ENCODE results near the gene PAK1IP1.

PAK1IP1 gene

DNA sequence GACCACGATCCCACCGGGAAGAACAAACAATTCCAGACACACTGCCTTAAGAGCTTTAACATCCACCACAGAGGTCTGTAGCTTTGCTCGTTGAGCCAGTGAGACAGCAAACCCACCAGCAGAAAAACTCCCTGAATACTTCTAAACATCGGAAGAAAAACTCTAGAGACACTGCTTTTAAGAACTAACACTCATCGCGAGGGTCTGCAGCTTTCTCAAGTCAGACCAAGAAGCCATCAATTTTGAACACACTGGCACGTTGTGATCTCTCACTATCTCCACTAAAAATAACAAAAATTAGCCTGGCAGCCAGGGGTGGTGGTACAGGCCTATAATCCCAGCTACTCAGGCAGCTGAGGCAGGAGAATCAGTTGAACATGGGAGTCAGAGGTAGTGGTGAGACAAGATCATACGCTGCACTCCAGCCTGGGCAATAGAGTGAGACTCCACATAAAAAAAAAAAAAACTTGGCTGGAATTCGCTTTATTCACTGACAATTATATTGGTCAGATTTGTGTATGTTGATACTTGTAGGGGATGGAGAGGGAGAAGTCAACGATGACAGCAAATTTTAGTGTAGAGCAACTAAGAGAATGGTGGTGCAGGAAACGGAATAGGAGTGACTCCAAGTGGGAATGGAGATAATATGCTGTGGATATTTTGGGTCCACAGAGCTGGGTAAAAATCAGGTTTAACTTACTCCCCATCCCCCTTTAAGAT, 27.2 kb downstream of the PAK1IP1 start:
- TF ChIP-seq ZNF600 (tag by site-specific recombination; IDR thresholded peaks at IDR 0.05) = peak; percentile 79
- 0 out of 2 replicates have a peak, but pooled peaks have one; percentile 19 for TF ChIP-seq ZNF2 (tag by site-specific recombination; IDR thresholded peaks at IDR 0.05)
- TF ChIP-seq ZNF10 (tag by site-specific recombination; IDR thresholded peaks at IDR 0.05) = no peak
- TF ChIP-seq ZNF121 (tag by site-specific recombination; IDR thresholded peaks at IDR 0.05) = peak; percentile 94
- TF ChIP-seq ZNF223 (tag by site-specific recombination; IDR thresholded peaks at IDR 0.05) = peak; percentile 97
- POLR2A ChIA-PET = interaction anchor here (0.6 to 7.8 kb wide), 20 partner anchors 11 to 241 kb away, joined by 3 to 82 read pairs (median 4); partner anchors contain the start of genes C6orf52, GCNT2, PAK1IP1 and SYCP2L
- CTCF ChIA-PET = interaction anchor here (0.6 to 1.8 kb wide), 7 partner anchors 11 to 211 kb away, joined by 3 to 6 read pairs (median 4); partner anchors contain the start of gene TMEM14B
- H3K9me3 ChIP-seq (ENCODE audit: control insufficient read depth, insufficient read depth, low read depth, low read length) = no peaks in the 10 kb centered on the region
- peak overlapping the region; percentile 43; the same call in 1 of the 2 replicates for H3K27ac ChIP-seq (ENCODE audit: extremely low read depth, low read depth, low read length)
- peak overlapping the region; percentile 64 for H3K4me3 ChIP-seq (ENCODE audit: low read depth, low read length)
- peaks cover 0 to 19% of the 10 kb centered on the region in 2 experiments; a peak in 2 of 3 replicates for H3K36me3 ChIP-seq (ENCODE audit: control insufficient read depth in 2 of 2, insufficient read depth in 1 of 2, low read length in 2 of 2)
- no peaks in the 10 kb centered on the region for H3K4me1 ChIP-seq (ENCODE audit: control insufficient read depth, insufficient read depth, low read length)

- Histone ChIP-seq H3K4me1 (ENCODE audit: control insufficient read depth, insufficient read depth, low read length) (no peaks in the 10 kb centered on the region), H3K36me3 (ENCODE audit: control insufficient read depth in 2 of 2, insufficient read depth in 1 of 2, low read length in 2 of 2) (peaks cover 0 to 20% of the 10 kb centered on the region in 2 experiments; a peak in 2 of 3 replicates), H3K27ac (ENCODE audit: extremely low read depth, low read depth, low read length) (peak overlapping the region; percentile 43; the same call in 1 of the 2 replicates), H3K4me3 (ENCODE audit: low read depth, low read length) (peak overlapping the region; percentile 64), H3K9me3 (ENCODE audit: control insufficient read depth, insufficient read depth, low read depth, low read length) (no peaks in the 10 kb centered on the region)
- CTCF ChIA-PET = interaction anchor here (0.6 to 1.8 kb wide), 6 partner anchors 12 to 1511 kb away, joined by 3 to 6 read pairs (median 4); partner anchors contain the start of gene TMEM14B
- TF ChIP-seq MZF1 (tag by site-specific recombination; IDR thresholded peaks at IDR 0.05; ENCODE audit: borderline replicate concordance) = peak; percentile 86
- TF ChIP-seq, protein P1, sequence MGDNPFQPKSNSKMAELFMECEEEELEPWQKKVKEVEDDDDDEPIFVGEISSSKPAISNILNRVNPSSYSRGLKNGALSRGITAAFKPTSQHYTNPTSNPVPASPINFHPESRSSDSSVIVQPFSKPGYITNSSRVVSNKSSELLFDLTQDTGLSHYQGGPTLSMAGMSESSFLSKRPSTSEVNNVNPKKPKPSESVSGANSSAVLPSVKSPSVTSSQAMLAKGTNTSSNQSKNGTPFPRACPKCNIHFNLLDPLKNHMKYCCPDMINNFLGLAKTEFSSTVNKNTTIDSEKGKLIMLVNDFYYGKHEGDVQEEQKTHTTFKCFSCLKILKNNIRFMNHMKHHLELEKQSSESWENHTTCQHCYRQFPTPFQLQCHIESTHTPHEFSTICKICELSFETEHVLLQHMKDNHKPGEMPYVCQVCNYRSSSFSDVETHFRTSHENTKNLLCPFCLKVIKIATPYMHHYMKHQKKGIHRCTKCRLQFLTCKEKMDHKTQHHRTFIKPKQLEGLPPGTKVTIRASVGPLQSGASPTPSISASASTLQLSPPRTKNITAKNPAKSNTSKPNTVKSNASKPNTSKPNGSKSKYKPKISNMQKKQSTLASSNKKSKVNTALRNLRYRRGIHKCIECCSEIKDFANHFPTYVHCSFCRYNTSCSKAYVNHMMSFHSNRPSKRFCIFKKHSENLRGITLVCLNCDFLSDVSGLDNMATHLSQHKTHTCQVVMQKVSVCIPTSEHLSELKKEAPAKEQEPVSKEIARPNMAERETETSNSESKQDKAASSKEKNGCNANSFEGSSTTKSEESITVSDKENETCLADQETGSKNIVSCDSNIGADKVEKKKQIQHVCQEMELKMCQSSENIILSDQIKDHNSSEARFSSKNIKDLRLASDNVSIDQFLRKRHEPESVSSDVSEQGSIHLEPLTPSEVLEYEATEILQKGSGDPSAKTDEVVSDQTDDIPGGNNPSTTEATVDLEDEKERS (tag by site-specific recombination; IDR thresholded peaks at IDR 0.05) = no peak
- peak; percentile 57; the same call in 1 of the 2 replicates for TF ChIP-seq WT1 (tag by site-specific recombination; IDR thresholded peaks at IDR 0.05)
- TF ChIP-seq, protein P2, sequence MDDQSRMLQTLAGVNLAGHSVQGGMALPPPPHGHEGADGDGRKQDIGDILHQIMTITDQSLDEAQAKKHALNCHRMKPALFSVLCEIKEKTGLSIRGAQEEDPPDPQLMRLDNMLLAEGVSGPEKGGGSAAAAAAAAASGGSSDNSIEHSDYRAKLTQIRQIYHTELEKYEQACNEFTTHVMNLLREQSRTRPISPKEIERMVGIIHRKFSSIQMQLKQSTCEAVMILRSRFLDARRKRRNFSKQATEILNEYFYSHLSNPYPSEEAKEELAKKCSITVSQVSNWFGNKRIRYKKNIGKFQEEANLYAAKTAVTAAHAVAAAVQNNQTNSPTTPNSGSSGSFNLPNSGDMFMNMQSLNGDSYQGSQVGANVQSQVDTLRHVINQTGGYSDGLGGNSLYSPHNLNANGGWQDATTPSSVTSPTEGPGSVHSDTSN (CRISPR knock-in tag; IDR thresholded peaks at IDR 0.05) = no peak
- 0 out of 2 replicates have a peak, but pooled peaks have one; percentile 40 for TF ChIP-seq ZSCAN30 (tag by site-specific recombination; IDR thresholded peaks at IDR 0.05)
- TF ChIP-seq ZNF692 (tag by site-specific recombination; IDR thresholded peaks at IDR 0.05) = 0 out of 2 replicates have a peak, but pooled peaks have one; percentile 12
- TF ChIP-seq HOXA7 (CRISPR knock-in tag; IDR thresholded peaks at IDR 0.05; ENCODE audit: borderline replicate concordance) = no peak
- TF ChIP-seq ZNF626 (tag by site-specific recombination; IDR thresholded peaks at IDR 0.05) = 0 out of 2 replicates have a peak, but pooled peaks have one; percentile 7
- peak; percentile 21; the same call in 1 of the 2 replicates for TF ChIP-seq ZFP69B (tag by site-specific recombination; IDR thresholded peaks at IDR 0.05)
- POLR2A ChIA-PET = interaction anchor here (0.5 to 7.8 kb wide), 18 partner anchors 11 to 241 kb away, joined by 3 to 82 read pairs (median 4); partner anchors contain the start of genes C6orf52, GCNT2, PAK1IP1 and SYCP2L
These were observed 27.7 kb downstream of the PAK1IP1 start for GRCh38 chr6:10722570-10722819.

Data from HEK293 (cell line).